BLaER1 (cell line): ENCODE data around the gene RASAL1.

Experiments
- H3K27ac ChIP-seq: shearing (Covaris generic); formaldehyde crosslinking; 2 replicates; pipeline ENCODE4 v1.8.1; 2022
- H3K27me3 ChIP-seq: shearing (Covaris generic); formaldehyde crosslinking; 2 replicates; pipeline ENCODE4 v1.8.1; 2022
- H3K36me3 ChIP-seq: shearing (Covaris generic); formaldehyde crosslinking; 2 replicates; pipeline ENCODE4 v1.8.1; 2022
- H3K4me1 ChIP-seq: shearing (Covaris generic); formaldehyde crosslinking; 2 replicates; pipeline ENCODE4 v1.8.1; 2022
- H3K4me2 ChIP-seq: shearing (Covaris generic); formaldehyde crosslinking; 2 replicates; pipeline ENCODE4 v1.8.1; 2022
- H3K4me3 ChIP-seq: shearing (Covaris generic); formaldehyde crosslinking; 2 replicates; pipeline ENCODE4 v1.8.1; 2022
- H3K9ac ChIP-seq: shearing (Covaris generic); formaldehyde crosslinking; 2 replicates; pipeline ENCODE4 v1.8.1; 2022
- H3K9me3 ChIP-seq: shearing (Covaris generic); formaldehyde crosslinking; 2 replicates; pipeline ENCODE4 v1.8.1; 2022
- H4K20me1 ChIP-seq: shearing (Covaris generic); formaldehyde crosslinking; 2 replicates; pipeline ENCODE4 v1.8.1; 2022
- Cebpa-rat ChIP-seq: shearing (Covaris generic); IDR thresholded peaks from 2 replicates; pipeline ENCODE4 v1.8.1; 2022

The RASAL1 gene

DNA sequence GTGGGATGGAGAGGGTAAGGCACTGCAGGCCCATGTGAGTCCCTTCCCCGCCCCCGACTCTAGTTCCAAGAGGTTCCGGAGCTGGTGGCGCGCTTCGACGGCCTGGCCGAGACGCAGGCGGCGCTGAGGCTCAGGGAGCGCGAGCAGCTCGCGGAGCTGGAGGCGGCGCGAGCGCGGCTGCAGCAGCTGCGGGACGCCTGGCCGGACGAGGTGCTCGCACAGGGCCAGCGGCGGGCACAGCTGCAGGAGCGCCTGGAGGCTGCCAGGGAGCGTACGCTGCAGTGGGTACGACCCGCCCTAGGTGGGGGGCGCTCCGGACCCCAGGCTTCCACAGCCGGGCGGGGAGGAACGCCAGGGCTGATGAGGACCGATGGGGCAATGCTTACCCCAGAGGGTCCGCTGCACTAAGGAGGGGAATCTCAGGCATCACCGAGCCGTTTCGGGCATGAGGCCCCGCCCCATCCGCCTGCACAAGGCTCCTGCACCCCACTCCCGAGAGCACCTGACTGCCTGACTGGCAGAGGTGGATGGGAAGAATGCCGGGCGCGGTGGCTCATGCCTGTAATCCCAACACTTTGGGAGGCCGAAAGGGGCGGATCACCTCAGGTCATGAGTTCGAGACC is 18.9 kb upstream of the RASAL1 start:
- H3K36me3 ChIP-seq, result peaks cover 29% of the 10 kb centered on the region
- peak overlapping the region; percentile 59 for H3K4me3 ChIP-seq

DNA sequence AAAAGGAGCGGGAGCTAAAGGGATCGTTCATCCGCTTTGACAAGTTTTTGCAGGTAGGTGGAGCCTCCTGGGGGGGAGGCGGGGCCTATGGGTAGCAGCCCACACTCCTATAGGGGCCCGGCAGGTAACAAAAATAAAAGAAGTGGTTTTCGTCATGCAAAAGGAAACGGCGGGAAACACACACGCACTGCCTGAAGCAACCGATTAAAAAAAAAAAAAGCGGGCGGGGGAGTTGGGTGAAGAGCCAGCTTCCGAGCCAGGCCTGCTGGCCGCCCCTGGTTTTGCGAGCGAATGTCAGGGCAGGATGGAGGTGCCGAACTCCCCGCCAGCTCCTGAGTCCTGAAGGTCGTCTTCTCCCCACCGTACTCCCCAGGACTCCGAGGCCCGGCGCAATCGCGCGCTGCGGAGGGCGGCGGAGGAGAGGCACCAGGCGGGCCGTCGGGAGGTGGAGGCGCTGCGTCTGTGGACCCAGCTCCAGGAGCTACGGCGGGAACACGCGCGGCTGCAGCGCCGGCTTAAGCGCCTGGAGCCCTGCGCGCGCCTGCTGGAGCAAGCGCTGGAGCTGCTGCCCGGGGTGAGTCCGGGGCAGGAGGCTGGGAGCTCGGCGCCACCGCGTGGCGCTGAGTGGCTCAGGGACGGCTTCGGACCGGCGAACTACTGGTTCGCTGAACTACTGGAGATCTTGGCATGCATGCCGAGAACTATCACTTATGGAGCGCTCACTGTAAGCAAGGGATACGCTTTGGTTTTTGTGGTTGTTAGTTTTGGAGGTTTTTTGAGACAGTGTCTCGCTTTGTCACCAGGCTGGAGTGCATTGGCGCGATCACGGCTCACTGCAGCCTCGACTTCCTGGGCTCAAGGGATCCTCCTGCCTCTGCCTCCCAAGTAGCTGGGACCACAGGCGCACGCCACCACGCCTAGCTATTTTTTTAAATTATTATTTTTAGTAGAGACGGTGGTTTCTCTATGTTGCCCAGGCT is 17.6 kb upstream of the RASAL1 start:
- Histone ChIP-seq H4K20me1 (peaks cover 46% of the 10 kb centered on the region), H3K4me3 (peak overlapping the region; percentile 59), H3K4me2 (peak overlapping the region; percentile 82), H3K27ac (no peak overlapping the region), H3K4me1 (peaks cover 76% of the 10 kb centered on the region), H3K9me3 (no peaks in the 10 kb centered on the region), H3K27me3 (peaks cover 66% of the 10 kb centered on the region), H3K9ac (peak overlapping the region; percentile 1; the same call in 1 of the 2 replicates), H3K36me3 (peaks cover 15% of the 10 kb centered on the region)
- TF ChIP-seq Cebpa-rat, result no peak

More for the DNA sequence above, 18.9 kb upstream of the RASAL1 start:
- Histone ChIP-seq H3K27ac (no peak overlapping the region), H3K4me2 (peak overlapping the region; percentile 82), H3K27me3 (peaks cover 67% of the 10 kb centered on the region), H3K9ac (0 out of 2 replicates have a peak overlapping the region, but pooled peaks have one; percentile 41), H3K9me3 (no peaks in the 10 kb centered on the region), H3K4me1 (peaks cover 85% of the 10 kb centered on the region), H4K20me1 (peaks cover 60% of the 10 kb centered on the region)
- no peak for TF ChIP-seq Cebpa-rat

DNA sequence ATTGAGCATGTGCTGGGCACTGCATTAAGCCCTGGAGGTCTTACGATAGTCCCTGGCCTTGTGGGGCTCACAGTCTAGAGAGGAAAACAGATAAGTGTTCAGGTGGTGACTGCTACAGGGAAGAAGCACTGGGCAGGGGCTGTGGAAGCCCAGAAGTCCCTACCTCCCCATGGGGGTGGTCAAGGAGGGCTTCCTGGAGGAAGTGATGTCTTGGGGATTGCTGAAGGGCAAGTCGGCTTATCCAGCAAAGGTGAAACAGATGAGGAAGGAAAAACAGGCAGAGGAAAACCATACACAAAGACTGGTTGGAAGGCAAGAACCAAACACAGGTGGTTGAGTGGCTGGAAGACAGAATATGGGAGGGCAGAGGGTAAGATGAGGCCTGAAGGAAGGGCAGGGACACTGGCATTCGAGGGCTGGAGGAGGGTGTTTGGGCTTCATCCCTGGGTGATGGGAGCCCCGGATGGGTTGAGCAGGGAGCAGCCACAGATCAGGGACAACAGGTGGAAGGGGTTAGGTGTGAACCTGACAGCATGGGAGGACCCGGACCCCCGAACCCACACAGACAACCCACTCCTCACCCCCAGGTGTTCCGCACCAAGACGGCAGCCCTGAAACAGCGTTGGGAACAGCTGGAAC is 16.8 kb upstream of the RASAL1 start:
- Histone ChIP-seq H3K9ac (0 out of 2 replicates have a peak overlapping the region, but pooled peaks have one; percentile 1), H3K27ac (no peak overlapping the region), H3K9me3 (peaks cover 2% of the 10 kb centered on the region; the same call in 1 of the 2 replicates), H3K27me3 (peaks cover 58% of the 10 kb centered on the region), H4K20me1 (peaks cover 38% of the 10 kb centered on the region), H3K36me3 (peaks cover 7% of the 10 kb centered on the region), H3K4me3 (peak overlapping the region; percentile 59), H3K4me1 (peaks cover 68% of the 10 kb centered on the region), H3K4me2 (peak overlapping the region; percentile 82)
- no peak for TF ChIP-seq Cebpa-rat

DNA sequence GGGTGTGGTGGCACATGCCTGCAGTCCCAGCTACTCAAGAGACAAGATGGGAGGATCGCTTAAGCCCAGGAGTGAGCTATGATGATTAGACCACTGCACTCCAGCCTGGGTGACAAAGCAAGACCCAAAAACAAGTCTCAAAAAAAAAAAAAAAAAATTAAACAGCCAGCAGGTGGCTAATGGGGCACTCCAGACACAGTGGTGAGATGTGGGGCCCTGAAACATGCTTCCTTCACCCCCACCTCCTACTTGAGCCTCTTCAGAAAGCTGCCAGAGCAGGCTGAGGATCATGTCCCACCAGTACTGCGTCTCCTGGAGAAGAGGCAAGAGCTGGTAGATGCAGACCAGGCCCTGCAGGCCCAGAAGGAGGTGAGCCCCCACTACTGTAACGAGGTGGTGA is 16.1 kb upstream of the RASAL1 start:
- H4K20me1 ChIP-seq, result peaks cover 32% of the 10 kb centered on the region
- peaks cover 67% of the 10 kb centered on the region for H3K4me1 ChIP-seq
- peaks cover 9% of the 10 kb centered on the region for H3K9me3 ChIP-seq
- H3K27ac ChIP-seq, result no peak overlapping the region
- H3K36me3 ChIP-seq, result 0 out of 2 replicates have a peak, but pooled peaks cover 3% of the 10 kb centered on the region
- H3K9ac ChIP-seq, result no peak overlapping the region
- H3K27me3 ChIP-seq, result peaks cover 53% of the 10 kb centered on the region
- no peak for TF ChIP-seq Cebpa-rat
- peak overlapping the region; percentile 82; the same call in 1 of the 2 replicates for H3K4me2 ChIP-seq
- no peak overlapping the region for H3K4me3 ChIP-seq

DNA sequence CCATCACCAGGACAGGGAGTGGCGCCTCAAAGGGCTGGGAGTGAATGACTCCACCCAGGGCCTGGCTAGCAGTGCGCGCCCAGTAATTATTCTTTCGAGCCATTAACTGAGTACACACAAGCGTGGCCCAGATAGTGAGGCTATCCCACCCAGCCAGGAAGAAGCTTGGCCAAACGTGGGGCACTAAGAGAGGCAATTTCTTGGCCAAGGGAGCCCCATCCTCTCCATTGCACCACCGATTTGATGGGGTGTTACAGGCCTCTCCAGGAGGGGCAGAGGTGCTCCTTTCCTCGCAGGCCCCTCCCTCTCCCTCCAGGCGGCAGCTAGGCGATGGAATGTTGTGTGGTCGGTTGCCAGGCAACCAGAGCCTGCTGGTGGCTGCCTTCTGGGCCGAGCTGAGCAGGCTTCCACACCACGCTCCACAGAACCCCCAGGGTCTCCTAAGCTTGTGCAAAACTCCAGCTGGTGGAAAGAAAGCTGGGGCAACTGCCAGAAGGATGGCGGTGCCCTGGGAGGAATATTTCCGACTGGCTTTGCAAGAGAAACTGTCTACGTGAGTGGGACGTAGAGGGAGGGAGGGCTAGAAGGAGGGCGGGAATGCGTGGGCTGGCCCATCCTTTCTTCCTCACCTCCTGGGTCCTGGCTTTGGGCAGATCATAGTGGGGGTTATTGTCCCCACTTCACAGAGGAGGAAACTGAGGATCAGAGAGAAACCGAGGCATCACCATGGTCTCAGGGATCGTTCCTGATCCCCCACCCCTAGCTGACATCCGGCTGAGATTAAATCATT is 14.0 kb upstream of the RASAL1 start, which contains the start of gene CFAP73:
Gene CFAP73, plus strand, starts transcription at position 364 of the 790 bp plus-strand sequence. Its CDS starts 134 bp downstream, at position 498.
- peaks cover 12% of the 10 kb centered on the region for H3K9me3 ChIP-seq
- peaks cover 11% of the 10 kb centered on the region for H4K20me1 ChIP-seq
- H3K4me3 ChIP-seq, result no peak within 1 kb of the TSS
- H3K9ac ChIP-seq, result no peak within 1 kb of the TSS
- H3K27ac ChIP-seq, result no peak within 1 kb of the TSS
- peak within 1 kb of the TSS; percentile 53 for H3K4me2 ChIP-seq
- no peak for TF ChIP-seq Cebpa-rat
- H3K4me1 ChIP-seq, result peaks cover 47% of the 10 kb centered on the region
- peaks cover 32% of the 10 kb centered on the region for H3K27me3 ChIP-seq
- no peaks in the 10 kb centered on the region for H3K36me3 ChIP-seq

GRCh38 chr12:113146999-113147398 is 11.4 kb upstream of the RASAL1 start:
- no peak overlapping the region for H3K9ac ChIP-seq
- peaks cover 7% of the 10 kb centered on the region for H3K27me3 ChIP-seq
- H3K4me2 ChIP-seq, result no peak overlapping the region
- no peaks in the 10 kb centered on the region for H3K36me3 ChIP-seq
- H3K4me1 ChIP-seq, result peaks cover 34% of the 10 kb centered on the region
- H3K27ac ChIP-seq, result no peak overlapping the region
- TF ChIP-seq Cebpa-rat, result no peak
- H3K9me3 ChIP-seq, result peaks cover 12% of the 10 kb centered on the region
- no peak overlapping the region for H3K4me3 ChIP-seq
- H4K20me1 ChIP-seq, result no peaks in the 10 kb centered on the region

DNA sequence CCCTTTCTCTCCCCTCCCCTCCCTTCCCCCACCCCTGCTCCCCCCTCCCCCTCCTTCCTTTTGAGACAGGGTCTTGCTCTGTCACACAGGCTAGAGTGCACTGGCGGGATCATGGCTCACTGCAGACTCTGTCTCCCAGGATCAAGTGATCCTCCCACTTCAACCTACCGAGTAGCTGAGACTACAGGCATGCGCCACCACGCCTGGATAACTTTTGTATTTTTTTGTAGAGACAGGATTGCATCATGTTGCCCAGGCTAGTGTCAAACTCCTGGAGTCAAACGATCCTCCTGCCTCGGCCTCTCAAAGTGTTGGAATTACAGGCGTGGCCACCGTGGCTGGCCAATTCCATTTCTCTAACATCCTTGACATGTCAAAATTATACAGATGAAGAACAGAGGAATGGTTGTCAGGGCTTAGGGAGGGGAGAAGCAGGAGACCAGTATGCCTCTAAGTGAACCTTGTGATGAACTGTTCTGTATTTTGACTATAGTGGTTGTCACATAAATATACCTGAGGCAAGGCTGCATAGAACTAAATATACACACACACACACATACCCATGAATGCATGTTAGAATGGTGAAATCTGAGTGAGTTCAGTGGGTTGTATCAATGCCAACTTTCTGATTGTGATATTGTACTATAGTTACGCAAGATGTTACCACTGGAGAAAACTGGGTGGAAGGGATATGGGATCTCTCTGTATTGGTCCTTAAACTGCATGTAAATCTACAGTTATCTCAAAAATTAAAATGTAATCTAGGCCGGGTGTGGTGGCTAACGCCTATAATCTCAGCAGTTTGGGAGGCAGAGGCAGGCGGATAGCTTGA is 10.4 kb upstream of the RASAL1 start:
- Histone ChIP-seq H3K36me3 (no peaks in the 10 kb centered on the region), H3K9me3 (peaks cover 12% of the 10 kb centered on the region), H3K4me2 (no peak overlapping the region), H3K27ac (no peak overlapping the region), H3K4me3 (no peak overlapping the region), H3K27me3 (no peaks in the 10 kb centered on the region; the same call in 1 of the 2 replicates), H3K9ac (no peak overlapping the region), H3K4me1 (peaks cover 41% of the 10 kb centered on the region), H4K20me1 (no peaks in the 10 kb centered on the region)
- no peak for TF ChIP-seq Cebpa-rat

- H3K4me1 ChIP-seq, result peaks cover 43% of the 10 kb centered on the region
- H3K27ac ChIP-seq, result no peak overlapping the region
- H3K4me2 ChIP-seq, result no peak overlapping the region
- no peak for TF ChIP-seq Cebpa-rat
- H4K20me1 ChIP-seq, result no peaks in the 10 kb centered on the region
- no peaks in the 10 kb centered on the region for H3K36me3 ChIP-seq
- H3K9ac ChIP-seq, result no peak overlapping the region
- no peak overlapping the region for H3K4me3 ChIP-seq
- H3K27me3 ChIP-seq, result no peaks in the 10 kb centered on the region
- H3K9me3 ChIP-seq, result peaks cover 12% of the 10 kb centered on the region
Observed at GRCh38 chr12:113144806-113145205, 9.2 kb upstream of the RASAL1 start.
